Osteocyte (in vitro differentiated cells): ENCODE data around the gene RIMS4. TPM values are rescaled to one million over a fixed set of nuclear protein-coding genes. Genes with fewer than 3 reads are reported as not detected.

Experiments used
- DNase-seq: peaks from one replicate; pipeline ENCODE4 v3.0.0; 2021; ENCODE audit warnings: mixed read lengths; ENCODE audit not compliant: unreplicated experiment; ENCODE audit errors: extremely low spot score
- H3K27ac Mint-ChIP-seq: one replicate; pipeline ENCODE4 v1.8.0; 2021; ENCODE audit warnings: mild to moderate bottlenecking, mixed read lengths; ENCODE audit not compliant: unreplicated experiment
- H3K27me3 Mint-ChIP-seq: one replicate; pipeline ENCODE4 v1.8.0; 2021; ENCODE audit warnings: mixed read lengths; ENCODE audit not compliant: unreplicated experiment
- H3K36me3 Mint-ChIP-seq: one replicate; pipeline ENCODE4 v1.8.0; 2021; ENCODE audit warnings: mixed read lengths; ENCODE audit not compliant: unreplicated experiment
- H3K4me1 Mint-ChIP-seq: one replicate; pipeline ENCODE4 v1.8.0; 2021; ENCODE audit warnings: mixed read lengths; ENCODE audit not compliant: unreplicated experiment
- H3K4me3 Mint-ChIP-seq: one replicate; pipeline ENCODE4 v1.8.0; 2021; ENCODE audit warnings: mild to moderate bottlenecking, moderate library complexity, mixed read lengths; ENCODE audit not compliant: unreplicated experiment
- H3K9me3 Mint-ChIP-seq: one replicate; pipeline ENCODE4 v1.8.0; 2021; ENCODE audit warnings: mixed read lengths; ENCODE audit not compliant: unreplicated experiment
- CTCF ChIP-seq: fragments of 200-600 bp; sonication (generic); IDR thresholded peaks from 2 replicates; pipeline ENCODE4 v1.5.0; 2021; ENCODE audit warnings: antibody characterized with exemption, mild to moderate bottlenecking, moderate library complexity
- total RNA-seq: library from RNA; stranded (reverse); gene quantifications from 2 replicates; pipeline ENCODE4 v1.2.1, GENCODE V29; 2021

The RIMS4 gene
- total RNA-seq, 1 donor from 2014 or later = 0.75 TPM

- no peak for TF ChIP-seq CTCF
- H3K36me3 Mint-ChIP-seq = no peaks in the 10 kb centered on the region
- DNase-seq = no peak
- H3K9me3 Mint-ChIP-seq = no peaks in the 10 kb centered on the region
- H3K4me1 Mint-ChIP-seq = peaks cover 28% of the 10 kb centered on the region
- no peak overlapping the region for H3K4me3 Mint-ChIP-seq
- no peak overlapping the region for H3K27ac Mint-ChIP-seq
- H3K27me3 Mint-ChIP-seq = no peaks in the 10 kb centered on the region
Measured at GRCh38 chr20:44743916-44744655, 66.3 kb downstream of the RIMS4 start.

- DNase-seq = no peak
- H3K27ac Mint-ChIP-seq = no peak overlapping the region
- no peaks in the 10 kb centered on the region for H3K27me3 Mint-ChIP-seq
- peaks cover 34% of the 10 kb centered on the region for H3K4me1 Mint-ChIP-seq
- peaks cover 4% of the 10 kb centered on the region for H3K36me3 Mint-ChIP-seq
- no peak overlapping the region for H3K4me3 Mint-ChIP-seq
- H3K9me3 Mint-ChIP-seq = no peaks in the 10 kb centered on the region
- no peak for TF ChIP-seq CTCF
Measured at GRCh38 chr20:44743080-44743701, 67.2 kb downstream of the RIMS4 start.

- H3K4me3 Mint-ChIP-seq = no peak overlapping the region
- H3K36me3 Mint-ChIP-seq = peaks cover 4% of the 10 kb centered on the region
- no peak for DNase-seq
- no peaks in the 10 kb centered on the region for H3K27me3 Mint-ChIP-seq
- H3K9me3 Mint-ChIP-seq = no peaks in the 10 kb centered on the region
- H3K27ac Mint-ChIP-seq = no peak overlapping the region
- H3K4me1 Mint-ChIP-seq = peaks cover 29% of the 10 kb centered on the region
- TF ChIP-seq CTCF = no peak
Measured at GRCh38 chr20:44742304-44743079, 67.9 kb downstream of the RIMS4 start.

GRCh38 chr20:44739942-44740341 is 70.4 kb downstream of the RIMS4 start:
- Mint-ChIP-seq H3K36me3 (peaks cover 4% of the 10 kb centered on the region), H3K9me3 (peaks cover 4% of the 10 kb centered on the region), H3K4me1 (peaks cover 29% of the 10 kb centered on the region), H3K27ac (no peak overlapping the region), H3K27me3 (no peaks in the 10 kb centered on the region), H3K4me3 (no peak overlapping the region)
- no peak for TF ChIP-seq CTCF
- DNase-seq = no peak
